GM19438 (cell line): ENCODE measurements around the gene TRMT11.

Experiments
- ATAC-seq: cut with Tn5 transposase; IDR thresholded peaks from one replicate; pipeline ENCODE4 v1.9.1; 2021; ENCODE audit warnings: low read depth; ENCODE audit not compliant: unreplicated experiment

TRMT11 gene

DNA sequence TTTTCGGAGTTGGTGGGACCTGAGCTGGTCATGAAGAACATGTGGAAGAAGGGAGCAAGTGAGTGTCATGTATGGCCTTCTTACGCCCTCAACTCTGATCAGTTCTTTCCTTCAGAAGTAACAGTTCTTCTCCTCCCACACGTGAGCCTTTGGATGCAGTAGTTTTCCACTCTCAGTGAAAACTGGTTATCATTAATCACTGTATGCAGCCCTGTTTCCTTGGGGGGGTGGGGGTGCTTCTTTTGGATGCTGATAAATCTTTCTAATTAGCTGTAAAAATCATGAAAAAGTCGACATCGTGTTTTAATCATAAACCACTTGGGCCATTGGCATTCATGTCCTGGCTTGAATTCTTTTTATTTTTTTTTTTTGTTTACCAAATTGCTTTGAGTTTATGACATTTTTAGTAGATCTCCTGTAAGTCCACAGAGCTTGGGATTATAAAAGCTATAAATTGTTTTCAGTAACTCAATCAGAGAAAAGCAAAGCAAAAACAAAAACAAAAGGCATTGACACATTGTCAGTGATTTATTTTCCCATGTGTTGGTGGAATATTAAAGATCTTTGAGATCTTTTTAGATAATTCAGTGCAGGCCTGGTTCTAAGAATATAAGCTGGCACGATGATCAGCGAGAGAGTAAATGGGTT lies 84.8 kb downstream of the TRMT11 start:
- ATAC-seq: no peak

GRCh38 chr6:126072172-126072571 lies 85.8 kb downstream of the TRMT11 start:
- ATAC-seq: no peak

DNA sequence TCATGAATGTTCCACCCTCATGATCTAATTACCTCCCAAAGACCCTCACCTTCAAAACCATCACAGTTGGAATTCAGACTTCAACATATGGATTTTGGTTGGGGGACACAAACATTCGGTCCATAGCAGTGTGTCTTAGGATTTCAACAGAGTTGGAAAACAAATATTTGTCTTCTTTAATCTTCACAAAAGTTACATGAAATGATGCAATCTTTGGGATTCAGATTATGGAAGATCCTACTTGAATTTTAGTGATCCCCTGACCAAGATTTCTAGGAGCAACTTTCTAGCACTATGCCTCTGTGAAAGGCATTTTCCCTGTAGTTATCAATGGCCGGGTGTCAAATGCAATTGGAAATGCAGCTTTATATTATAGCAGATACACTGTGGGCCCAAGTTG lies 86.5 kb downstream of the TRMT11 start:
- no peak for ATAC-seq

DNA sequence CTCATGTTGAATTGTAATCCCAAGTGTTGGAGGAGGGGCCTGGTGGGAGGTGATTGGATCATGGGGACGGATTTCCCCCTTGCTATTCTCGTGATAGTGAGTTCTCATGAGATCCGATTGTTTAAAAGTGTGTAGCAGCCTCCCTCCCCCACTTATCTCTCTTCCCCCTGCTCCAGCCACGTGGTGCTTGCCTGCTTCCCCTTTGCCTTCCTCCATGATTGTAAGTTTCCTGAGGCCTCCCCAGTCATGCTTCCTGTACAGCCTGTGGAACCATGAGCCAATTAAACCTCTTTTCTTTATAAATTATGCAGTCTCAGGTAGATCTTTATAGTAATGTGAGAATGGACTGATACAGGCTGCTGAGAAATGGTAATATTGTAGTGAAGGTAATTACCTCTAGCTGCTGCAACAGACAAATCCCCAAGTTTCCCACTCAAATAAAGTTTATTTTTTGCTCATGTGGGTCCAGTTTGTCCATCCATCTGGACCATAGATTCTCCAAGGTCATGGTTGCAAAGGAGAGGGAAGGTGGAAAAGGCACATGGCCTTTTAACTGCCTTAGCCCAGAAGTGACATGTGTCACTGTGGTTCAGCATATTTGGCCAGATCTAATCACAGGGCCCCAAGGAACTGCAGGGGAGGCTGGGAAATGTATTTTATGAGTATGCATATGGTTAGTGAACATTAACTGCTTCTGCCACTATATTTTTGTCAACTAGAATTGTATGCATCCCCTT lies 89.2 kb downstream of the TRMT11 start:
- ATAC-seq: no peak

DNA sequence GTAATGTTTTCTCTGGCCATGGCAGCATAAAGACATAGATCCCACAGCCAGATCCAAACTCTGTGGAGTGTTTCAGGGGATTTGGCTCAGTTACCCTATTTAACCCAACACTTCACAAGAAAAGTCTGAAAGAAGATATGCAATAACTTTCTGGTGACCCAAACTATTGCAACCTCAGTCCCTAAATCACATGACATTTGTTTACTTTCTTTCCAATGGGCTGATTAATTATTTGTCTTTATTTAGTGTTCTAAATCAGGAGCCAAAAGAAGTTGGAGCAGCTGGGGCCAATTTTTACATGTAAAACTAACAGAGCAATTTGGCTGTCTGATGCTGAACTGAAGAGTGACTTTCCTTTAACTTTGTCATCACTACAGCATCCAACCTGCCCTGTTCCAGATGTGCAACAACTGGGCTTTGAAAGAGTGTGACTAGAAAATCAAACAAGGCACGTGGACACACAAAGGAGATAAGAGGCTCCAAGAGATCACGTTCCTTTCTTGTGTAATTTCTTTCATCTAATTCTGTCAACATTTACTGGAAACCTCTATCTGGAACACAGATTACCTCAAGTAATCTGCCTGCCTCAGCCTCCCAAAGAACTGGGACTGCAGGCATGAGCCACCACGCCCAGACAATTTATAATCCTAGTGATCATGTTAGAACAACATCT lies 90.8 kb downstream of the TRMT11 start:
- ATAC-seq: no peak

DNA sequence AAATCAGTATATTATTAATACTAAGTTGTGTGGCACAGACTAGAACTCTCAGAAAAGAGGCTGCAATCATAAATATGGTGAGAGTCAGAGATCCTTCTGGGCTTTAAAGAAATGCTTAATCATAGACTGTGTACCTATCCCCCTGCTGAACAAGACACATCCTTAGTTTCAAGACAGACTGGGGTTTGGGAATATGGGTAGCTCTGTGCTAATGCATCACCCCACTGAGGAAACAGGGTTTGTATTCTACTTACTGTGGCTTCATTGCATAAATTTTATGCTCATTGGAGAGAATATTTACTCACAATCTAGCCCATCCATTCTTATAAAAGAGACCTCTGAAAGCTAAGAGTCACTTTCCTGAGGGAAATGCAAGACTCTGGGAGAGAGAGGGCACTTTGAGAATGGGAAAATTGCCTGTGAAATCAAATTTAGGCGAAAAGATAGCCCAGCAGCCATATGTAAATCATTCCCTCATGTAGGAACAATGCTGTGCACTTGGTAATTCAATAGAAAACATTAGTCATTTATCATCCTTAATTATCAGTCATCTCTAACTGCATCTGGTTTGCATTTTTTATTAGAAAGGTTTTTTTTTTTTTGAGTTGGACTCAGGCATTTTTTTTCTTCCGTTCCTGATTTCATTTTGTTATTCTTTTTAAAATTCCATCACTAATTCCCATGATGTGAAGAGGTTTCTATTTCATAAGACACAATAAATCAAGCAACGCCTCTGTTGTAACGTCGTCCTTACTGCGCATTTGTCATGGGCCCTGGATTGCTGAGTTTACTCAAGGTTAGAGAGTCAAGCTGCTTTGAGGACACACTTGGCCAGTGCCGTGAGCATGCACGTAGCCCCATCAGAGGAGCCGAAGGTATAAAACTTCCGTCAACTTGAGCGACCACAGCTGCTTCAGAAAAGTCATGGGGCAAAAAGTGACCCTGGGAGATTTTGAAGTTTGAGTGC lies 91.8 kb downstream of the TRMT11 start:
- ATAC-seq: no peak

GRCh38 chr6:126083875-126084274 lies 97.5 kb downstream of the TRMT11 start:
- no peak for ATAC-seq

DNA sequence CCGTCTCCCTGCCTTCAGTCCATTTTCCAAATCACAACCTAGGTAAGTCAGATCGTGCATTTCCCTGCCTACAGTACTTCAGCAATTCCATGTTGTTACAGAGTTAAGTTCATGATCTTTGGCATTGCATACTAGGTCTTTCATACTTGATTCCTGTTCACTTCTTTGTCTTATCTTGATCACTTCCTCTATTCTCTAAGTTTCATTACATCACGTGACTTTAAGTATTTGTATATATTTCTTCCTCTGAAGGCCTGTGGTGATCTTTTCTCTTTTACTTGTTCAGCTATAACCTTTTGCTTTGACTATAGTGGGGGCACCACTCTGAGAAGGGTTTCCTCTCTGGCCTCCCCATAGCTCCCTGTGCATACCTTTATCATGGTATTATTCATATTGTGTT lies 100.2 kb downstream of the TRMT11 start:
- peak; percentile 69 for ATAC-seq
